GM04504 (cell line): ENCODE measurements around the gene ERI2.

Experiments
- DNase-seq: peaks from one replicate; pipeline ENCODE4 v3.0.0-alpha.2; 2012; ENCODE audit warnings: low read depth

Gene ERI2

GRCh38 chr16:20806168-20807050, at the start of gene ERI2, which contains the start of gene REXO5:
ERI2 (minus strand) TSS chr16:20806472; CDS start chr16:20806430, 42 bp downstream.
REXO5 (plus strand) TSS chr16:20806527; CDS start chr16:20806954, 427 bp downstream.
- peak; percentile 91 for DNase-seq

GRCh38 chr16:20854963-20855362, 48.7 kb upstream of the ERI2 start:
- DNase-seq = no peak

GRCh38 chr16:20853981-20854620, 47.8 kb upstream of the ERI2 start:
- DNase-seq = no peak

DNA sequence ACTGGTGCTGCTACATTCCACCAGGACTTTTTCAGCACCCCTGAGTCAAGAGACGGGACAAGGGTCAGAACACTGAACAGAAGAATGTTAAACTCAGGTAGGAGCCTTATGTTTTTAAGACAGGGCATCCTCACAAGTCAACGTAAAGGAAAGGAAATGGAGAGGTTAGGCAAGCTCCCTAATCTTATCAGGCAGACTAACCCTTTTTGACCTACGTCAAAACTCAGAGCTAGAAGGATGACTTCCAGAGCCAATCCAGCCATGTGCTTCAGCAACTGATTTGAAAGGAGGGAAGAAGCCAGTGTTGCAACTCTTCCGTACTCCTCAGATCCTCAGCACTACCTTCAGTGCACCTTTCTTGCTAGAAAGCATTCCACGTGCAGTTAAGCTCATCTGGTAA, 46.9 kb upstream of the ERI2 start:
- DNase-seq = no peak

DNA sequence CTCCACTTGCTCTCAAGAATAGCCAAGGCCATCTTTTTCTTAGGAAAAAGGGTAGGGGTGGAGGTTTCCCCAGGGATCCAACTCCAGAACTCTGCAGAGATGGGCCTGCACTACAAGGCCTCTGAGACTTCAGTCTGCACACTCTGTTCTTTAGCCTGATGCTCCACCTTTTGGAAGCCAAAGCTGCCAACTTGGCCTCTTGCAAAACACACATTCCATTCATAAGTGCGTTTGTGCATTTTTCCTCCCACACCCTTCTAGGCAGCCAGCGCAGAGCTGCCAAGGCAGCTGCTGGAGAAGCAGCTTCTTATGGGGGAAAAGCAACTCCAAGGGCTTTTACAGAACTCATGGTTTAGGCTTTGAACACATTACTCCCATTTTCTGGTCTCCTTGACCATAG, 45.3 kb upstream of the ERI2 start:
- DNase-seq = peak; percentile 82

- DNase-seq = no peak
Measured at GRCh38 chr16:20850981-20851380, 44.7 kb upstream of the ERI2 start.

DNA sequence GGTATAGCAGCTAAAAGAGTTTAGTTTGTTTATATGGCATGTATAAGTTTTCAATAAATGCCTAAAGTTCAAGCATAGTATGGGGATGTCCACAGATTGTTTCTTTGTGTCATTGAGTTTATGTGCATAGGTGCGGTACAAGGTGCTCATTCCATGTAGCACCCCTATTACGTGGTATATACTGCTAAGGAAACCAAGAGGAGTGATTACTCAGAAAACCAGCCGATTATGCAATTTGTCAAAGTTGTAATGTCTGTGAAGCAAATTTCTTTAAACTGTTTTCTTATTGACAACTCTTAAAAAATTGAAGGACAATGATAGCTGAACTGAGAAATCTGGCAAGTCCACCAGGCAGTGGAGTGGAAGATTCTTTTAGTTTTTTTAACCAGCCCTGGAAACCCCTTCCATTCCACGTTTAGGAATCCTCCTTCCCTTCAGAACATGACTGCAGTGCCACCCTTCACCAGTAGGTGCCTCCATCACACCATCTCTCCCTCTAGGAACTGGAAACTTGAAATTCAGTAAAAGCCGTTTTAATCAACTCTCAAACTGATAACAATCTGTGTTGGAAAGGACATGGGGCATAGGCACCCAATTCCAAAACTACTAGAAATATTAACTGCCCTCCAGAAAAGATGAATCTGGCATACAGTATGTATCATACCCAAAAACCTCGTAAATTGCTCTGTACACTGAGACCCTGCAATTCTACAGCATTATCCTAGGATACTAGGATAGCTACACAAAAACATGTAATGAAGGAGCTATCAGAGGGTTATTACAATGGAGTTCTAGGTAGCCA, 43.5 kb upstream of the ERI2 start:
- DNase-seq = peak; percentile 35

GRCh38 chr16:20847550-20847949, 41.3 kb upstream of the ERI2 start:
- DNase-seq = no peak

GRCh38 chr16:20846551-20846950, 40.3 kb upstream of the ERI2 start:
- no peak for DNase-seq

- DNase-seq = no peak
Measured at GRCh38 chr16:20846030-20846429, 39.8 kb upstream of the ERI2 start.

DNA sequence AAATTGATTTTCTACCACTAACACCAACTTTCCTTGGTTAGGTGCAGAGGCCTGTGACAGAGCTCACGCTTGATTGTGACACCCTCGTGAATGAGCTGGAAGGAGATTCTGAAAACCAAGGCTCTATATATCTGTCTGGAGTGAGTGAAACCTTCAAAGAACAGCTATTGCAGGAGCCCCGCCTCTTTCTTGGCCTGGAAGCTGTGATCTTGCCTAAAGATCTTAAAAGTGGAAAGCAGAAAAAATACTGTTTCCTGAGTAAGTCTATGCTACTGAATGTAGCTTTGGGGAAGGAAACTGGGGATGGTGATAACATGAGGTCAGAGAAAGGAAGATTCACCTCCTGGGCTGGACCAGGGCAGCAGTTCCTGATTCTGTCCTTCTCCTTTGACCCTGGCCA, 38.3 kb upstream of the ERI2 start:
- DNase-seq = no peak

DNA sequence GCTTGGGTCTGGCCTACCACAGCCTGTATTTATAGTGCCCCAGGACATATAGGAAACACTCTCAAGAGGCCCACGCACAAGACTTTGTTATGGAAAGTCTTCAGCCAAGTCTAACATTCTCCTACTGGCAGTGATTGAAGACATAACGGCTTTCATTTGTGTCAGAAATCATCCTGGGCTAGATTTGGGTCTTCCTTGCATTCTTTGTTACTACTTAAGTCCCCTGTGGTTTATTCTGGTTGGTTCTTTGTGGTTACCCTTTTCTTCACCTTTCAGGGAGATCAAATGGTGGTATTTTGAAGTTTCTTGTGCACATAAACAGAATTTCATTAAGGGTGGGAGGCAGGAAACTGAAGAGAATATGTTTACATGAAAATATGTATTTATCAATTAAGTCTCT, 37.8 kb upstream of the ERI2 start:
- no peak for DNase-seq

DNA sequence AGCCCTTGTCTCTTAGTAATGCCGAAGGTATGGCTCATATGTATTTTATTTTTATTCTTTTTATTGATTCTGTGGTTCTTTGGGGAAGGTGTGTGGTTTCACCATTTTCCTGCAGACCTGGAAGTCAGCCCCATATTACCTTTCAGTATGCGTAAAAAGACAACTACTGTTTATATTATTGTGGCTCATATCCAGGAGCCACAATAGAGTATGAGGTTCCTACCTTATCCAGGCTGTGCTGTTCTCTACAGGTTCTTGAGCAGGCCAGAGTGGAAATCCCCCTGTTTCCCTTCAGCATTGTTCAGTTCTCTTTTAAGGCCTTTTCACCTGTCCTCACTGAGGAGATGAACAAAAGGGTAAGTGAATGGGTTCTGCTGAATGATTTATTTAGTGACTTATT, 33.2 kb upstream of the ERI2 start:
- no peak for DNase-seq

DNA sequence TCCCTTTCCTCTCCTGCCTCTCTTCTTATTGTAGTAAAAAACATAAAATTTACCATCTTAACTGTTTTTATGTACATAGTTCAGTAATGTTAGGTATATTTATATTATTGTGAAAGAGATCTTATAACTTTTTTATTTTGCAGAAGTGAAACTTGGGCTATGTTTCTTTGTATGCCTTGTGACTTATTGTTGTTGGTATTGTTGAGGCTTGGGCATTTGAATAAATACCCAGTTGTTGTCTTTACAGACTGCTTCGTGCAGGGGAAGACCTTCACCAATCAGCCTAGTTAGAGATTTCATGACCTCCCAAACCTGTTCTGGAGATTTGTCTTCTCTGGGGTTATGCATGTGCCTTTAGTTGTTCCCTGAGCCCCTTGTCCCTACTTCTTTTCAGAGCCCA, 32.0 kb upstream of the ERI2 start:
- DNase-seq = no peak

GRCh38 chr16:20833086-20833485, 26.8 kb upstream of the ERI2 start:
- DNase-seq = no peak

DNA sequence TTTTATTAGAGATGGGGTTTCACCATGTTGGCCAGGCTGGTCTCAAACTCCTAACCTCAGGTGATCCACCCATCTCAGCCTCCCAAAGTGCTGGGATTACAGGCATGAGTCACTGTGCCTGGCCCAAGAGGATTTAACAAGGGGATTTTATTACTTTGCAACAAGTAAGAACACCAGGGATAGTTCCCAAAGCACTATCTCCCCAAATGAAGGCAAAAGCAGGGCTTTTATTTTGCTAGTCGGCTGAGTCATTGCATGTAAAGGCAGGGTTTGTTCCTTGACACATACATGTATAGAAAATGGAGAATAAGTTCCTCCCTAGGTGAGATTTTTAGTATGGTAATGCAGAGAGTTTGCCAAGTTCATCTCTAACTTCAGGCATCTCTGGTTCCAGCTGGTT, 24.1 kb upstream of the ERI2 start:
- DNase-seq = no peak

DNA sequence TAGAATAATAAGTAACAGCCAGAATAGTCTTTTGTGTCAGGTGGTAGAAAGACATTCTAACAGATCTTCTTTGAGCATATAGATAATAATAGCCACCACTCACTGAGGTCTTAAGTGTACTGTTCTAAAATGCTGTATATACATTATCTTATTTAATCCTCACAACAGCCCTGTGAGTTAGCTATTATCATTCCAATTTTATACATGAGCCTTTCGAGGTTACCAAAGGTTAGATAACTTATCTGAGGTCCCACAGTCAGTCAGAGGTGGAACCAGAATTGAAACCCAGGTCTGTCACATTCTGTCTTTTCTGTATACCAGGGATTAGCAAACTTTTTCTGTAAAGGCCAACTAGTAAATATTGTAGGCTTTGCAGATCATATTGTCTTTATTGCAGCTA, 23.3 kb upstream of the ERI2 start:
- no peak for DNase-seq

- DNase-seq = no peak
Measured at GRCh38 chr16:20826039-20826566, 19.8 kb upstream of the ERI2 start.

GRCh38 chr16:20822521-20823325, 16.5 kb upstream of the ERI2 start:
- no peak for DNase-seq

DNA sequence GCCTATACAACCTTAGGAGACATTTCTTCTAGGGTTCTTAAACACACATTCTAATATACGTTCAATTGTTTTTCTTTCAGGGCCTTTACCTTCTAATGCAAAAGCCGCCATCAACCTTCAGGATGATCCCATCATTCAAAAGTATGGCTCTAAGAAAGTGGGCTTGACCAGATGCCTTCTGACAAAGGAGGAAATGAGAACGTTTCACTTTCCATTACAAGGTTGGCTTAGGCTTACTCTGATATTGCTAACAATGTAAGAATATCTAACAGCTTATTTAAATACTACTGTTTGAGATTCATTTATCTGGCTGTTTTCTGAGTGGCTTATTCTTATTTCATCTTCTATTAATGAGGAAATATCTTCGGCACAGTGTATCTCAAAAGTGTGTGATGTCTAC, 15.4 kb upstream of the ERI2 start:
- DNase-seq = no peak

GRCh38 chr16:20818929-20819585, 12.8 kb upstream of the ERI2 start:
- DNase-seq = no peak
